Upper lobe of right lung (tissue), 1 donor: ENCODE measurements around the gene CMC2. TPM values are rescaled to one million over a fixed set of nuclear protein-coding genes. Genes with fewer than 3 reads are reported as not detected.

Experiments used
- ATAC-seq: fragments of 200-7000 bp; cut with Tn5 transposase; one replicate; pipeline ENCODE4 v1.9.1; 2020; ENCODE audit warnings: mild to moderate bottlenecking, moderate library complexity
- DNase-seq: peaks from one replicate; pipeline ENCODE4 v3.0.0-alpha.2; 2020
- H3K27ac ChIP-seq: fragments of 200-600 bp; one replicate; pipeline ENCODE4 v1.8.0; 2022
- H3K27me3 ChIP-seq: fragments of 200-600 bp; one replicate; pipeline ENCODE4 v1.8.0; 2022; ENCODE audit warnings: mild to moderate bottlenecking
- H3K36me3 ChIP-seq: fragments of 200-600 bp; one replicate; pipeline ENCODE4 v1.8.0; 2022
- H3K4me1 ChIP-seq: fragments of 200-600 bp; one replicate; pipeline ENCODE4 v1.8.0; 2022
- H3K4me3 ChIP-seq: fragments of 200-600 bp; one replicate; pipeline ENCODE4 v1.8.0; 2022; ENCODE audit warnings: mild to moderate bottlenecking
- H3K9me3 ChIP-seq: fragments of 200-600 bp; one replicate; pipeline ENCODE4 v1.8.0; 2022
- CTCF ChIP-seq: fragments of 200-600 bp; IDR thresholded peaks from one replicate; pipeline ENCODE4 v1.8.0; 2022; ENCODE audit warnings: antibody characterized with exemption
- intact Hi-C: fragments of 100-400 bp; cut with DNase I; formaldehyde crosslinking; loops from one replicate; pipeline ENCODE4 v1.11.0; 2022
- total RNA-seq: library from RNA; stranded (reverse); fragmentation: NEBNext Ultra II Directional; extraction: Animal tissue kit (Norgen Biotek cat#: 25700); gene quantifications from one replicate; pipeline ENCODE4 v1.2.1, GENCODE V29; 2021
- donor health status: DM: no; HTN: yes; CAD: no; lungs with severe emphysema.

CMC2 gene
- total RNA-seq, 1 donor from 2014 or later = 43.3 TPM

- H3K36me3 ChIP-seq = peaks cover 8% of the 10 kb centered on the region
- no peaks in the 10 kb centered on the region for H3K4me1 ChIP-seq
- no peak overlapping the region for H3K27ac ChIP-seq
- H3K27me3 ChIP-seq = no peaks in the 10 kb centered on the region
- no peak for TF ChIP-seq CTCF
- H3K9me3 ChIP-seq = no peaks in the 10 kb centered on the region
- no peak overlapping the region for H3K4me3 ChIP-seq
- intact Hi-C loops = no loop called here
- DNase-seq (no peak), ATAC-seq (no peak)
Observed at GRCh38 chr16:80973991-80974390, 32.7 kb downstream of the CMC2 start.

GRCh38 chr16:80972611-80973010, 34.1 kb downstream of the CMC2 start:
- no peak for ATAC-seq

GRCh38 chr16:80971819-80972218, 34.9 kb downstream of the CMC2 start:
- no peak overlapping the region for H3K4me3 ChIP-seq
- DNase-seq = no peak
- intact Hi-C loops = no loop called here

More at GRCh38 chr16:80972611-80973010, 34.1 kb downstream of the CMC2 start:
- no peaks in the 10 kb centered on the region for H3K9me3 ChIP-seq
- H3K4me1 ChIP-seq = no peaks in the 10 kb centered on the region
- intact Hi-C loops = no loop called here
- no peaks in the 10 kb centered on the region for H3K27me3 ChIP-seq
- no peak for DNase-seq
- no peak overlapping the region for H3K27ac ChIP-seq
- H3K4me3 ChIP-seq = no peak overlapping the region
- peaks cover 8% of the 10 kb centered on the region for H3K36me3 ChIP-seq
- no peak for TF ChIP-seq CTCF

GRCh38 chr16:80969114-80969484, 37.6 kb downstream of the CMC2 start:
- intact Hi-C loops = no loop called here
- H3K4me1 ChIP-seq = no peaks in the 10 kb centered on the region
- H3K4me3 ChIP-seq = no peak overlapping the region
- no peaks in the 10 kb centered on the region for H3K36me3 ChIP-seq
- TF ChIP-seq CTCF = no peak
- DNase-seq = no peak
- no peaks in the 10 kb centered on the region for H3K9me3 ChIP-seq
- no peaks in the 10 kb centered on the region for H3K27me3 ChIP-seq
- no peak overlapping the region for H3K27ac ChIP-seq
- no peak for ATAC-seq

More at GRCh38 chr16:80971819-80972218, 34.9 kb downstream of the CMC2 start:
- H3K9me3 ChIP-seq = no peaks in the 10 kb centered on the region
- no peaks in the 10 kb centered on the region for H3K4me1 ChIP-seq
- no peak for ATAC-seq
- TF ChIP-seq CTCF = no peak
- H3K27me3 ChIP-seq = no peaks in the 10 kb centered on the region
- H3K36me3 ChIP-seq = peaks cover 8% of the 10 kb centered on the region
- no peak overlapping the region for H3K27ac ChIP-seq

- Histone ChIP-seq H3K27me3 (no peaks in the 10 kb centered on the region), H3K4me3 (no peak overlapping the region), H3K36me3 (no peaks in the 10 kb centered on the region), H3K9me3 (no peaks in the 10 kb centered on the region), H3K27ac (no peak overlapping the region), H3K4me1 (no peaks in the 10 kb centered on the region)
- DNase-seq (no peak), ATAC-seq (no peak)
- intact Hi-C loops = no loop called here
- TF ChIP-seq CTCF = no peak
Observed at GRCh38 chr16:80968386-80969113, 38.1 kb downstream of the CMC2 start.
